ENCODE data around the gene MPP4. TPM values are rescaled to one million over a fixed set of nuclear protein-coding genes. Genes with fewer than 3 reads are reported as not detected.
"Not testable (repeated sequence)": the region's sequence is repeated elsewhere in the genome, so short reads cannot be mapped to it uniquely, and the experiment has no call there.

MPP4 gene
- polyA plus RNA-seq, 3 donors = 0.02 to 0.15 TPM; not detected in 1

GRCh38 chr2:201678401-201678800 is 20.0 kb downstream of the MPP4 start:
- H3K27ac ChIP-seq (ENCODE audit: low read depth, low read length) = no peak overlapping the region
- 65 to 75% (median 74%) methylated on average over 6 of the region's 6 CpGs for WGBS, 3 donors

DNA sequence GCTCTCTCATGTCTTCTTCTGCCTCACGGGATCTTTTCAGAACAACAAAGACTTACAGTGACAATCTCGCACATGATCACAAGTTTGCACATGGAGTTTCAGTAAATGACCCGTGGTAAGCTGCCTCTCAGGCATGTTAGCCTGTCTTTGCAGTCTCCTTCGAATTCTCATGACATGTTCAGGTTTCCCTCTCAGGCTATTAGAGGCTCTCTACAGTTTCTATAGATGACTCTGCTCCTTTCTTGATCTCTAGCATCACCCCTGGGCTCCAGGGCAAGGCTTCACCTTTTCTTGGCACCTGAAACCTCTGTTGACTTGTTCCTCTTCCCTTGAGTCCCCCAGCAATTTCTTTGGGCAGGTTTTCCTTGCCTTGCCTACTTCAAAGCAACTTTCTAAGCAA is 23.0 kb downstream of the MPP4 start:
- no peak overlapping the region for H3K27ac ChIP-seq (ENCODE audit: low read depth, low read length)

DNA sequence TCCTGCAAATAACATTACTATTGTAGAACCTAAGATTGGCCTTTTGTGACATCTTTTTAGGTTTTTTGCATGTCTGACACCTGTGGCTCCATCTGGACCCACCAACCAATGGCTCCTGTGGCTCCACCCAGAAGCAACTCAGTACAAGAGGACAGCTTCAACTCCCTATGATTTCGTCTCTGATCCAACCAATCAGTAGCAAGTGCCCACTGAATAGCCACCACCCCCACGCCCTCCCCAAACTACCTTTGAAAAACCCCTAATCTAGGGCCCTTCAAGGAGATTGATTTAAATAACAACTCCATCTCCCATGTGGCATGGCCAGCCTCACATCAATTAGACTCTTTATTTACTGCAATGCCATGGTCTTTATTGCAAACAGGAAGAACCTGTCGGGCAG is 23.6 kb downstream of the MPP4 start:
- WGBS, 3 donors = 65 to 90% (median 85%) methylated on average over 3 of the region's 3 CpGs

More for the DNA sequence above, 23.0 kb downstream of the MPP4 start:
- 68 to 85% (median 72%) methylated on average over 4 of the region's 4 CpGs for WGBS, 3 donors

GRCh38 chr2:201674298-201674697 is 24.1 kb downstream of the MPP4 start:
- H3K27ac ChIP-seq (ENCODE audit: low read depth, low read length) = no peak overlapping the region
- WGBS, 3 donors = 58 to 72% (median 68%) methylated on average over 3 of the region's 3 CpGs

More for the DNA sequence above, 23.6 kb downstream of the MPP4 start:
- no peak overlapping the region for H3K27ac ChIP-seq (ENCODE audit: low read depth, low read length)

- WGBS, 3 donors = 47 to 94% (median 82%) methylated on average over 2 of the region's 2 CpGs
- H3K27ac ChIP-seq (ENCODE audit: low read depth, low read length) = no peak overlapping the region
These were observed 24.9 kb downstream of the MPP4 start for GRCh38 chr2:201673546-201673945.

DNA sequence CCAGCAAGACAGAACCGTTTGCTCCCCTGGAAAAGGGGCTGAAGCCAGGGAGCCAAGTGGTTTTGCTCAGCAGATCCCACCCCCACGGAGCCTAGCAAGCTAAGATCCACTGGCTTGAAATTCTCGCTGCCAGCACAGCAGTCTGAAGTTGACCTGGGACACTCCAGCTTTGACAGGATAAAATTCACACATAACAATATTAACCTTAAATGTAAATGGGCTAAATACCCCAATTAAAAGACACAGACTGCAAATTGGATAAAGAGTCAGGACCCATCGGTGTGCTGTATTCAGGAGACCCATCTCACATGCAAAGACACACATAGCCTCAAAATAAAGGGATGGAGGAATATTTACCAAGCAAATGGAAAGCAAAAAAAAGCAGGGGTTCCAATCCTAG is 27.2 kb downstream of the MPP4 start:
- 54 to 63% (median 54%) methylated on average over 4 of the region's 4 CpGs for WGBS, 3 donors
- not testable (repeated sequence) for H3K27ac ChIP-seq (ENCODE audit: low read depth, low read length)

- 88 to 99% (median 94%) methylated on average over 1 of the region's 1 CpG for WGBS, 3 donors
- no peak overlapping the region for H3K27ac ChIP-seq (ENCODE audit: low read depth, low read length)
These were observed 28.6 kb downstream of the MPP4 start for GRCh38 chr2:201669865-201670264.

GRCh38 chr2:201668402-201668910 is 30.0 kb downstream of the MPP4 start:
- no peak overlapping the region for H3K27ac ChIP-seq (ENCODE audit: low read depth, low read length)
- 46 to 68% (median 56%) methylated on average over 3 of the region's 3 CpGs for WGBS, 3 donors

GRCh38 chr2:201664334-201664733 is 34.1 kb downstream of the MPP4 start:
- 69 to 82% (median 79%) methylated on average over 8 of the region's 8 CpGs for WGBS, 3 donors
- no peak overlapping the region for H3K27ac ChIP-seq (ENCODE audit: low read depth, low read length)

DNA sequence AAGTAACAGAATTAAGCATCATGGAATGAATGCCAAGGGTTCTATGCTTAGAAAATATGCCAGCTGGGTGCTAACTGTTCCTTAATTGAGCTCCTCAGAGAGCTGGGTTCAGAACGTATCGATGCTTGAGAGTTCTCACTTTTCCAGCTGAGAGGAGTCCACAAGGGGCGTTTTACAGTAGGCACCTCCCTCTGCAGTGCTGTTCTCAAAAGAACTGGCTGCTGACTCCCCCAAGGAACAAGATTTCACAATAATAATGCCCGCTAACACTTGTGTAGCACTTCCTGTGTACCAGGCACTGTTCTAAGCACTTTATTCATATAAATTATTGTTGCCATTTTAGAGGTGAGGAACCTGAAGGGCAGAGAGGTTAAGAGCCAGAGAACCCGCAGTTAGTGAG is 37.1 kb downstream of the MPP4 start:
- H3K27ac ChIP-seq (ENCODE audit: low read depth, low read length) = no peak overlapping the region
- 31 to 44% (median 40%) methylated on average over 5 of the region's 5 CpGs for WGBS, 3 donors

- 55 to 72% (median 68%) methylated on average over 5 of the region's 5 CpGs for WGBS, 3 donors
- H3K27ac ChIP-seq (ENCODE audit: low read depth, low read length) = no peak overlapping the region
These were observed 38.0 kb downstream of the MPP4 start for GRCh38 chr2:201660293-201660895.

GRCh38 chr2:201656740-201657139 is 41.7 kb downstream of the MPP4 start:
- 73 to 90% (median 89%) methylated on average over 5 of the region's 5 CpGs for WGBS, 3 donors
- no peak overlapping the region for H3K27ac ChIP-seq (ENCODE audit: low read depth, low read length)

GRCh38 chr2:201656102-201656501 is 42.3 kb downstream of the MPP4 start:
- WGBS, 3 donors = 93 to 96% (median 95%) methylated on average over 11 of the region's 11 CpGs
- no peak overlapping the region for H3K27ac ChIP-seq (ENCODE audit: low read depth, low read length)

- no peak overlapping the region for H3K27ac ChIP-seq (ENCODE audit: low read depth, low read length)
- 59 to 82% (median 74%) methylated on average over 5 of the region's 5 CpGs for WGBS, 3 donors
These were observed 43.6 kb downstream of the MPP4 start for GRCh38 chr2:201654616-201655384.

DNA sequence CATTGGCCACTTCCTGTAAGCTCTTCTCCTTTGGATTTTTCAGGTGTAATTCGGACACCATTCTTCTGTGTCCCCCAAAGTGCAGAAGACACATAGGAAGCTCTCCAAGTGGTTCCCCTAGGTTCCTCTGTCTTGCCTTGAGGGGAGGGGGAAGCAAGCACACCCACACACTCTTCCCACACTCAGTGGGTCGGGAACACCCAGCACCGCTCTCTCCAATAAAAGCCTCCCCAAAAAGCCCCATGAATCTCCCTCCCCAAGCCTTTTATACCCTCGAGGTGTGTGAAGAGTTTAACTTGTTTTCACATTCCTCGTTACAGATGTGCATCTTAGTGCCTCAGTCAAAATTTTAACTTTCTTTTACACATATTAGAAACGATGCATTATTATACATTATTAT is 45.2 kb downstream of the MPP4 start:
- WGBS, 3 donors = 70 to 86% (median 85%) methylated on average over 6 of the region's 6 CpGs
- H3K27ac ChIP-seq (ENCODE audit: low read depth, low read length) = no peak overlapping the region

DNA sequence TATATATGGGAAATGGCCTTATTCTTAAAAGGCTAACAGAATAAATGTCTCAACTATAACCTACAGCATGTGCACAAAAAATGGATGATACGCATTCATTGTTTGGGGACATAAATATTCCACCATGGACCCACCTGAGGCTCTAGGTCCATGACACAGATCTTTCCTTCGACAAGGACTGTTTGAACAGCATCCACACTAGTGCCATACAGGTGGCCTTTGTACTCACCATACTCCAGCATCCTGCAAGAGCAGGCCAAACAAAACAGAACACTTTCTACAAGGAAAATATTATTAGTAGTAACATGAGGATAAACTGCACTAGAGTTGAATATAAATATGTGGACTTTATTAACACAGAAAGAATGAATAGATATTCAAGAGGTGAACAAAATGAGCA is 49.0 kb downstream of the MPP4 start:
- no peak overlapping the region for H3K27ac ChIP-seq (ENCODE audit: low read depth, low read length)

DNA sequence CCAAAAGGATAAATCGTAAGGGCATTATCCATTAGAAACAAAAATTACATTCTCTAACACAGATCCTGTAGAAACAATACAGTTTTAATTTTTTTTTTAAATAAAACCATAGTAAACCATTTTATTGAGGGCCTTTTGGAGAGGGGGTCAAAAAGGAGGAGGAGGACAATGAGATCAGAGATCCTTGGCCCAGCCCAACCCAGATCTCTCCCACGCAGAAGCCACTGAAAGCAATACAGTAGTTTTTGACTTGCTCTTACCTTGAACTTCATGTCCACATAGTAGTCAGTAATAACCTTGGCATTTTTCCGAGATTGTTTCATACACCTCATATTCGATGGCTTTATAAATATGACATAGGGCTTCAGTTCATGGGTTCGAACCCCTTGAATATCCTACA is 51.0 kb downstream of the MPP4 start:
- no peak overlapping the region for H3K27ac ChIP-seq (ENCODE audit: low read depth, low read length)
- 77 to 94% (median 93%) methylated on average over 5 of the region's 5 CpGs for WGBS, 3 donors

More for the DNA sequence above, 49.0 kb downstream of the MPP4 start:
- 81 to 96% (median 95%) methylated on average over 2 of the region's 2 CpGs for WGBS, 3 donors

- WGBS, 3 donors = 35 to 62% (median 61%) methylated on average over 8 of the region's 8 CpGs
- H3K27ac ChIP-seq (ENCODE audit: low read depth, low read length) = no peak overlapping the region
These were observed 54.4 kb downstream of the MPP4 start for GRCh38 chr2:201644001-201644400.

DNA sequence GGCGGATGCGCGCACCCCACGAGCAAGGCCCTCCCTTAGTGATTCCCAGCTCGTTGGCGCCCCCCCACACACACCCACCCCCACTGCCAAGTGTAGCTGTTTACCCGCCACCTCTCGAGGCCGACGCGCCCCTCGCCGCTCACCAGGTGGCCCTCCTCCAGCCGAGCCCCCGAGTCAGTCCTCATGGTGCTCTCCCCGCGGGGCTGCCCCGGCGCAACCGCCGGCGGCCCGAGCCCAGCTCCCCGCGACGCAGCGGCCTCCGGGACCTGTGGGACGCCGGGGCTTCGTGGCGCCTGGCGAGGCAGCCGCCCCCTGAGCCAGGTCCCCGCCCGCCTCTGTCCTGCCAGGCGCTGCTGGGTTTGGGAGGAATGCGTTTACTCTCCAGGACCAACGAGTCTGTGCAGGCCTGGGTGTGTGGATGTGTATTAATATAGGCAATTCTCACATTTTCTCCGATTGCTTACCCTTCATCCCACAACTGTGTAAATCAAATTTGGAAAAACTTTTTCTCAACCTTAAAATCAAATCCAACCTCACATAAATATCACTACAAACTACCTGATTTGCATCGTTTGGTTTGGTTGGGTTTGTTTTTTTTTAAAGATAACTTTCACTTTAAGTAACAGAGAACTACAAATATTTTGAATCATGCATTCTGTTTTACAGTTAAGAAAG is 55.1 kb downstream of the MPP4 start, which contains the start of gene TMEM237:
Gene TMEM237, minus strand, starts transcription at position 288 of the 675 bp plus-strand sequence. Its CDS starts 103 bp downstream, at position 185.
- WGBS, 3 donors = 1 to 2% (median 1%) methylated on average over 36 to 41 of the region's 41 CpGs
- peak within 1 kb of the TSS; percentile 55 for H3K27ac ChIP-seq (ENCODE audit: low read depth, low read length)

Measured in adipose tissue (tissue), 3 donors.